Activated CD8-positive, alpha-beta T cell treated with anti-CD3 and anti-CD28 coated beads for 36 hours (primary cell): ENCODE data around the gene NTSR2. TPM values are rescaled to one million over a fixed set of nuclear protein-coding genes. Genes with fewer than 3 reads are reported as not detected.

Experiments
- ATAC-seq: fragments of 200-7000 bp; cut with Tn5 transposase; one replicate; pipeline ENCODE4 v1.10.0; 2021; ENCODE audit warnings: mild to moderate bottlenecking, moderate library complexity
- CTCF ChIA-PET: fragments of 350-600 bp; sonication (Branson Sonifier 250); formaldehyde crosslinking; loops from one replicate; lab custom pipeline; 2021; ENCODE audit warnings: antibody characterized with exemption; lab: Charles Lee
- POLR2A ChIA-PET: fragments of 350-600 bp; sonication (Branson Sonifier 250); formaldehyde crosslinking; loops from one replicate; lab custom pipeline; 2021; ENCODE audit warnings: antibody characterized with exemption; lab: Charles Lee
- DNase-seq: peaks from one replicate; pipeline ENCODE4 v3.0.0-alpha.2; 2020
- H3K27ac Mint-ChIP-seq: one replicate; pipeline ENCODE4 v1.8.0; 2021; ENCODE audit warnings: mild to moderate bottlenecking, mixed read lengths
- H3K27me3 Mint-ChIP-seq: one replicate; pipeline ENCODE4 v1.8.0; 2021; ENCODE audit warnings: mixed read lengths
- H3K36me3 Mint-ChIP-seq: one replicate; pipeline ENCODE4 v1.8.0; 2021; ENCODE audit warnings: low read depth, mixed read lengths
- H3K4me1 Mint-ChIP-seq: one replicate; pipeline ENCODE4 v1.8.0; 2021; ENCODE audit warnings: low read depth, mixed read lengths
- H3K4me3 Mint-ChIP-seq: one replicate; pipeline ENCODE4 v1.8.0; 2021; ENCODE audit warnings: mild to moderate bottlenecking, moderate library complexity, mixed read lengths
- H3K9me3 Mint-ChIP-seq: one replicate; pipeline ENCODE4 v1.8.0; 2021; ENCODE audit warnings: mixed read lengths
- CTCF ChIP-seq: fragments of 200-600 bp; IDR thresholded peaks from one replicate; pipeline ENCODE4 v1.8.0; 2022; ENCODE audit warnings: antibody characterized with exemption, mild to moderate bottlenecking
- intact Hi-C: fragments of 100-400 bp; cut with micrococcal nuclease; formaldehyde crosslinking; loops from one replicate; pipeline ENCODE4 v1.10.0; 2022
- total RNA-seq, 2 experiments: library from RNA; stranded (reverse); gene quantifications; one replicate each; pipeline ENCODE4 v1.2.3, GENCODE V29; 2021

The NTSR2 gene
- total RNA-seq, 2 experiments from 2014 or later, result not detected

- Mint-ChIP-seq H3K27ac (no peak overlapping the region), H3K4me1 (peaks cover 6% of the 10 kb centered on the region), H3K36me3 (no peaks in the 10 kb centered on the region), H3K9me3 (no peaks in the 10 kb centered on the region), H3K27me3 (peaks cover 2% of the 10 kb centered on the region), H3K4me3 (no peak overlapping the region)
- ATAC-seq, result no peak
- ChIA-PET CTCF (no interaction called here), POLR2A (interaction anchor here (0.5 kb wide), 1 partner anchor 1346 kb away, joined by 3 read pairs; no protein-coding TSS in a partner anchor)
- DNase-seq, result no peak
- intact Hi-C loops, result no loop called here
- no peak for TF ChIP-seq CTCF
Measured at GRCh38 chr2:11649093-11649492, 20.9 kb downstream of the NTSR2 start.

- Mint-ChIP-seq H3K9me3 (no peaks in the 10 kb centered on the region), H3K27ac (no peak overlapping the region), H3K4me3 (no peak overlapping the region), H3K4me1 (peaks cover 6% of the 10 kb centered on the region), H3K27me3 (peaks cover 2% of the 10 kb centered on the region), H3K36me3 (no peaks in the 10 kb centered on the region)
- ATAC-seq (no peak), DNase-seq (no peak)
- TF ChIP-seq CTCF, result no peak
- POLR2A ChIA-PET, result interaction anchor here (1.0 kb wide), 1 partner anchor 9 kb away, joined by 3 read pairs; no protein-coding TSS in a partner anchor
- CTCF ChIA-PET, result no interaction called here
- intact Hi-C loops, result no loop called here
Measured at GRCh38 chr2:11647834-11648600, 22.0 kb downstream of the NTSR2 start.

GRCh38 chr2:11646530-11646929 lies 23.5 kb downstream of the NTSR2 start:
- Mint-ChIP-seq H3K36me3 (no peaks in the 10 kb centered on the region), H3K27me3 (peaks cover 2% of the 10 kb centered on the region), H3K4me1 (no peaks in the 10 kb centered on the region), H3K9me3 (no peaks in the 10 kb centered on the region), H3K4me3 (no peak overlapping the region), H3K27ac (no peak overlapping the region)
- CTCF ChIA-PET, result interaction anchor here (0.6 to 1.0 kb wide), 2 partner anchors 133 to 357 kb away, joined by 3 to 4 read pairs; no protein-coding TSS in a partner anchor
- DNase-seq (no peak), ATAC-seq (no peak)
- no peak for TF ChIP-seq CTCF
- POLR2A ChIA-PET, result no interaction called here
- intact Hi-C loops, result no loop called here

GRCh38 chr2:11644293-11644692 lies 25.7 kb downstream of the NTSR2 start:
- H3K27me3 Mint-ChIP-seq, result peaks cover 6% of the 10 kb centered on the region
- ChIA-PET CTCF (no interaction called here), POLR2A (no interaction called here)
- no peaks in the 10 kb centered on the region for H3K4me1 Mint-ChIP-seq
- DNase-seq (no peak), ATAC-seq (no peak)
- no peak overlapping the region for H3K4me3 Mint-ChIP-seq
- H3K9me3 Mint-ChIP-seq, result no peaks in the 10 kb centered on the region
- intact Hi-C loops, result no loop called here
- H3K36me3 Mint-ChIP-seq, result no peaks in the 10 kb centered on the region
- H3K27ac Mint-ChIP-seq, result no peak overlapping the region
- no peak for TF ChIP-seq CTCF

GRCh38 chr2:11642972-11643371 lies 27.0 kb downstream of the NTSR2 start:
- DNase-seq (no peak), ATAC-seq (no peak)
- H3K9me3 Mint-ChIP-seq, result no peaks in the 10 kb centered on the region
- POLR2A ChIA-PET, result no interaction called here
- no peak overlapping the region for H3K27ac Mint-ChIP-seq
- CTCF ChIA-PET, result no interaction called here
- intact Hi-C loops, result no loop called here
- TF ChIP-seq CTCF, result no peak
- H3K4me1 Mint-ChIP-seq, result no peaks in the 10 kb centered on the region
- H3K27me3 Mint-ChIP-seq, result peaks cover 4% of the 10 kb centered on the region
- no peaks in the 10 kb centered on the region for H3K36me3 Mint-ChIP-seq
- H3K4me3 Mint-ChIP-seq, result no peak overlapping the region
